ENCODE measurements around the gene TIMM10. TPM values are rescaled to one million over a fixed set of nuclear protein-coding genes. Genes with fewer than 3 reads are reported as not detected.
A peak's percentile ranks its signal among the peaks of the same experiment; 100 is the strongest.

TIMM10 gene
- total and polyA plus RNA-seq, 12 donors, result 22.9 to 163 (median 51.5) TPM

DNA sequence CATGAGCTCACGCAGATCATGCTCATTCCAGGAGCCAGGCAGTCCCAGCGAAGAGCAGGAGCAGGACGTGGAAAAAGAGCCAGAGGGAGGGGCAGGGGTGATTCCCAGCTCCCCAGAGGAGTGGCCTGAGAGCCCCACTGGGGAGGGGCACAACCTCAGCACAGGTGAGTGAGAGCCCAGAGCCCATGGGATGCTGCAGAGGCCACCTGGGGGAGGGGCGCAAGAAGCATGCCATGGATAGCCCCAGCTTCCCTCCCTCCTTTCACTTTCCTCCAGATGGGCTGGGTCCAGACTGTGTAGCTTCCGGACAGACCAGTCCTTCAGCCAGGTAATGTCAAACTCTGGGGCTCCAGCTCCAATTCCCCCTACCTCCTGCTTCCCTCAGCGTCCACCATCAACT, 13.0 kb upstream of the TIMM10 start:
- intact Hi-C loops (cut with DNase I), result no loop called here
- TF ChIP-seq, protein P1, sequence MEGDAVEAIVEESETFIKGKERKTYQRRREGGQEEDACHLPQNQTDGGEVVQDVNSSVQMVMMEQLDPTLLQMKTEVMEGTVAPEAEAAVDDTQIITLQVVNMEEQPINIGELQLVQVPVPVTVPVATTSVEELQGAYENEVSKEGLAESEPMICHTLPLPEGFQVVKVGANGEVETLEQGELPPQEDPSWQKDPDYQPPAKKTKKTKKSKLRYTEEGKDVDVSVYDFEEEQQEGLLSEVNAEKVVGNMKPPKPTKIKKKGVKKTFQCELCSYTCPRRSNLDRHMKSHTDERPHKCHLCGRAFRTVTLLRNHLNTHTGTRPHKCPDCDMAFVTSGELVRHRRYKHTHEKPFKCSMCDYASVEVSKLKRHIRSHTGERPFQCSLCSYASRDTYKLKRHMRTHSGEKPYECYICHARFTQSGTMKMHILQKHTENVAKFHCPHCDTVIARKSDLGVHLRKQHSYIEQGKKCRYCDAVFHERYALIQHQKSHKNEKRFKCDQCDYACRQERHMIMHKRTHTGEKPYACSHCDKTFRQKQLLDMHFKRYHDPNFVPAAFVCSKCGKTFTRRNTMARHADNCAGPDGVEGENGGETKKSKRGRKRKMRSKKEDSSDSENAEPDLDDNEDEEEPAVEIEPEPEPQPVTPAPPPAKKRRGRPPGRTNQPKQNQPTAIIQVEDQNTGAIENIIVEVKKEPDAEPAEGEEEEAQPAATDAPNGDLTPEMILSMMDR (IDR thresholded peaks at IDR 0.05), result no peak
- peaks cover 0 to 27% (median 0%) of the 10 kb centered on the region in 9 donors for H3K36me3 ChIP-seq
- no peak overlapping the region for H3K27ac ChIP-seq
- no peak for DNase-seq
- ATAC-seq, result peak in 1 of 8 donors; percentile 15
- H3K4me3 ChIP-seq, result no peak overlapping the region
- H3K4me1 ChIP-seq, result peaks cover 0 to 13% (median 0%) of the 10 kb centered on the region in 9 donors
- H3K9me3 ChIP-seq, result no peaks in the 10 kb centered on the region
- H3K27me3 ChIP-seq, result no peaks in the 10 kb centered on the region
- 51 to 57% methylated on average over 6 of the region's 6 CpGs for WGBS, 2 donors

DNA sequence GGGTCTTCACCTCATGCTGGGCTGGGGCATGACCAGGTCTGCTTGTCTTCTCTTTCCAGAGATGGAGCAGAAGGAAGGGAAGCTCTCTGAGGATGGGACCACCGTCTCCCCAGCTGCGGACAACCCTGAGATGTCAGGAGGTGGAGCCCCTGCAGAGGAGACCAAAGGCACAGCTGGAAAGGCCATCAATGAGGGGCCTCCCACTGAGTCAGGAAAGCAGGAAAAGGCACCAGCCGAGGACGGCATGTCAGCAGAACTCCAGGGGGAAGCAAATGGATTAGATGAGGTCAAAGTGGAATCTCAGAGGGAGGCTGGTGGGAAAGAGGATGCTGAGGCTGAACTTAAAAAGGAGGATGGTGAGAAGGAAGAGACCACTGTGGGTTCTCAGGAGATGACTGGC, 12.0 kb upstream of the TIMM10 start:
- ATAC-seq, result no peak
- H3K9me3 ChIP-seq, result no peaks in the 10 kb centered on the region
- no peaks in the 10 kb centered on the region for H3K27me3 ChIP-seq
- H3K27ac ChIP-seq, result no peak overlapping the region
- no peak for DNase-seq
- peaks cover 0 to 8% (median 0%) of the 10 kb centered on the region in 9 donors for H3K4me1 ChIP-seq
- H3K36me3 ChIP-seq, result peaks cover 0 to 20% (median 0%) of the 10 kb centered on the region in 9 donors
- intact Hi-C loops (cut with DNase I), result no loop called here
- WGBS, 2 donors, result 34 to 44% methylated on average over 4 of the region's 4 CpGs
- TF ChIP-seq, protein P1 (IDR thresholded peaks at IDR 0.05), result no peak
- no peak overlapping the region for H3K4me3 ChIP-seq

DNA sequence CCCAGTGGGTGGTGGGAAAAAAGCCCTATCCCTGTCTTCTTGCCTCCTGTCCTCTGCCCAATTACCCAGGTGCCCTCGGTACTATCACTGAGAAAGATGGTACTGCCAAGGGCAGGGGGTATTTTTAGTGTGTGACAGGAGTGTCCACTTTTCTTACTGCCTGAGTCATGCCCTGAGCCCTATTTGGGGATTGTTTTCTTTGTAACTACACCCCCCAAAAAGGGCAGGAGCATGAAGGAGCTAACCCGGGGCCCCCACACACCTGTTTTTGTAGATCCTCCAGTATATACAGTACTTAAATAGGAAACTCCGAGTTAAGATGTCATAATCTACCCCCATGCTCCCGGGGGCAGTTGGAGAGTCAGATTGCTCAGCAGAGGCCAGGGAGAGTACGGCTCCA, 10.6 kb upstream of the TIMM10 start:
- H3K9me3 ChIP-seq, result no peaks in the 10 kb centered on the region
- intact Hi-C loops (cut with DNase I), result no loop called here
- no peaks in the 10 kb centered on the region for H3K4me1 ChIP-seq
- ATAC-seq (peak; percentile 34 to 94 (median 79)), DNase-seq (peak in 1 of 2 donors; percentile 22)
- H3K27me3 ChIP-seq, result no peaks in the 10 kb centered on the region
- peak overlapping the region in 2 of 10 donors; percentile 20 to 21 for H3K27ac ChIP-seq
- peaks cover 0 to 7% (median 0%) of the 10 kb centered on the region in 9 donors for H3K36me3 ChIP-seq
- 70 to 76% methylated on average over 5 of the region's 5 CpGs for WGBS, 2 donors
- TF ChIP-seq, protein P1 (IDR thresholded peaks at IDR 0.05), result no peak
- no peak overlapping the region for H3K4me3 ChIP-seq

DNA sequence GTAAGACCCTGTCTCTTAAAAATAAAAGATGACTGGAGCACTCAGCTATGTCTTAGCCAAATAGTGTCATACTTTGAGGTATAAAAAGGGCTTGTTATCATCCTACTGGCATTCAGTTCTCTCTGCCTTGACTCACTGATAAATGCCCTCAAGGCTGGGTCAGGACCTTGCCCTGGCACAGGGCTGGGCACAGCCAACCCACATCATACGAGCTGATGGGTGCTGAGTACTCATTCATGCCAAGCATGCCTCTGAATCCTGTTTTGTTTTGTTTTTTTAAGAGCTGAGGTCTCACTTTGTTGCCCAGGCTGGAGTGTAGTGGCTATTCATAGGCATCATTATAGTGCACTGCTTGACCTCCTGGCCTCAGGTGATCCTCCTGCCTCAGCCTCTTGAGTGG, 8.8 kb upstream of the TIMM10 start:
- H3K36me3 ChIP-seq, result peaks cover 0 to 7% (median 0%) of the 10 kb centered on the region in 9 donors
- no peaks in the 10 kb centered on the region for H3K27me3 ChIP-seq
- DNase-seq (no peak), ATAC-seq (no peak)
- intact Hi-C loops (cut with DNase I), result no loop called here
- WGBS, 2 donors, result 50 to 71% methylated on average over 1 of the region's 1 CpG
- H3K4me1 ChIP-seq, result no peaks in the 10 kb centered on the region
- H3K4me3 ChIP-seq, result no peak overlapping the region
- H3K27ac ChIP-seq, result no peak overlapping the region
- no peaks in the 10 kb centered on the region for H3K9me3 ChIP-seq
- TF ChIP-seq, protein P1 (IDR thresholded peaks at IDR 0.05), result no peak

Measured in heart right ventricle (tissue), 16 donors.